H1 (cell line): Measurements from ENCODE around the gene CRISPLD2. TPM values are rescaled to one million over a fixed set of nuclear protein-coding genes. Genes with fewer than 3 reads are reported as not detected.

Experiments
- CHD7 ChIP-seq: fragments of 300-600 bp; sonication (generic); IDR thresholded peaks from 2 replicates; pipeline ENCODE4 v1.7.1; 2012; ENCODE audit warnings: low read length, moderate library complexity, mild to moderate bottlenecking, inconsistent platforms; ENCODE audit not compliant: insufficient replicate concordance
- RBBP5 ChIP-seq: IDR thresholded peaks from 2 replicates; pipeline ENCODE4 v1.7.1; 2012; ENCODE audit warnings: low read depth, mild to moderate bottlenecking, inconsistent platforms, low read length, moderate library complexity, borderline replicate concordance
- polyA plus RNA-seq, 7 experiments: library from polyadenylated mRNA; depleted of rRNA in 3 of 7; stranded (reverse) in 5 of 7; unstranded in 2 of 7; fragments of >200 nt in 5 of 7; fragments of 200-250 nt in 2 of 7; gene quantifications; 1 replicate in 5 of 7; 2 replicates in 1 of 7; 4 replicates in 1 of 7; pipeline versions ENCODE4 v1.2.1 to v1.2.3, GENCODE V29; 2011 to 2013; ENCODE audit warnings: missing spikeins in 2 of 7, mixed read lengths in 2 of 7
- total RNA-seq: library from RNA; stranded (reverse); fragmentation: NEBNext Ultra II Directional; extraction: Animal tissue kit (Norgen Biotek cat#: 25700); gene quantifications from 2 replicates; pipeline ENCODE4 v1.2.1, GENCODE V29; 2021

The CRISPLD2 gene
- total and polyA plus RNA-seq, 2 of the 8 experiments (the other 6 are each of a cell fraction or from before 2014, with no cell fraction given) = 2.7 to 5.1 TPM

GRCh38 chr16:84949772-84950436 lies 130.1 kb downstream of the CRISPLD2 start (continued):
- TF ChIP-seq CHD7 (peak; percentile 98), RBBP5 (no peak)
